HEK293 (cell line): ENCODE measurements around the gene STC2.

ENCODE experiments used
- CTCF ChIA-PET: fragments of 350-600 bp; formaldehyde crosslinking; extraction: SDS; loops from one replicate; lab custom pipeline; 2021; ENCODE audit warnings: antibody characterized with exemption; lab: Yijun Ruan, JAX
- POLR2A ChIA-PET: fragments of 300-600 bp; formaldehyde crosslinking; extraction: SDS; loops from one replicate; lab custom pipeline; 2020; ENCODE audit warnings: antibody characterized with exemption, inconsistent platforms; lab: Yijun Ruan, JAX
- H3K27ac ChIP-seq: fragments of 200-500 bp; sonication (Bioruptor generic); 2 replicates; pipeline ENCODE4 v1.5.1; 2014; ENCODE audit warnings: low read depth, low read length, control low read depth, inconsistent platforms; ENCODE audit errors: extremely low read depth
- H3K36me3 ChIP-seq, 2 experiments: fragments of 200-500 bp in 1 of 2; sonication (Bioruptor generic) in 1 of 2; 1 replicate in 1 of 2; 2 replicates in 1 of 2; pipeline ENCODE4 v1.5.1; 2014 to 2017; ENCODE audit warnings: inconsistent platforms in 2 of 2, low read length in 2 of 2; ENCODE audit not compliant: control insufficient read depth in 2 of 2, insufficient read depth in 1 of 2
- H3K4me1 ChIP-seq: fragments of 200-500 bp; sonication (Bioruptor generic); 2 replicates; pipeline ENCODE4 v1.5.1; 2014; ENCODE audit warnings: mild to moderate bottlenecking, low read length, inconsistent platforms; ENCODE audit not compliant: control insufficient read depth, insufficient read depth
- H3K4me3 ChIP-seq: 2 replicates; pipeline ENCODE4 v1.5.1; 2011; ENCODE audit warnings: low read depth, mild to moderate bottlenecking, control low read depth, low read length, moderate library complexity
- H3K9me3 ChIP-seq: fragments of 200-500 bp; sonication (Bioruptor generic); 2 replicates; pipeline ENCODE4 v1.5.1; 2014; ENCODE audit warnings: low read depth, low read length, inconsistent platforms; ENCODE audit not compliant: control insufficient read depth, insufficient read depth
- BCL11A ChIP-seq: fragments of 450-650 bp; formaldehyde crosslinking; IDR thresholded peaks from 2 replicates; pipeline ENCODE4 v1.5.1; 2016; ENCODE audit warnings: low read depth, missing biosample characterization, missing genetic modification characterization
- EGR2 ChIP-seq: fragments of 450-650 bp; formaldehyde crosslinking; IDR thresholded peaks from 2 replicates; pipeline ENCODE4 v1.5.1; 2016; ENCODE audit warnings: low read depth, missing biosample characterization, missing genetic modification characterization
- GFI1B ChIP-seq: fragments of 450-650 bp; formaldehyde crosslinking; IDR thresholded peaks from 2 replicates; pipeline ENCODE4 v1.5.1; 2016; ENCODE audit warnings: missing biosample characterization, missing genetic modification characterization
- KLF1 ChIP-seq: fragments of 450-650 bp; formaldehyde crosslinking; IDR thresholded peaks from 2 replicates; pipeline ENCODE4 v1.5.1; 2016; ENCODE audit warnings: missing biosample characterization, missing genetic modification characterization
- OVOL3 ChIP-seq: fragments of 450-650 bp; formaldehyde crosslinking; IDR thresholded peaks from 2 replicates; pipeline ENCODE4 v1.5.1; 2016; ENCODE audit warnings: missing biosample characterization, missing genetic modification characterization
- PRDM10 ChIP-seq: fragments of 450-650 bp; formaldehyde crosslinking; IDR thresholded peaks from 2 replicates; pipeline ENCODE4 v1.5.1; 2016; ENCODE audit warnings: missing biosample characterization, missing genetic modification characterization
- PRDM6 ChIP-seq: fragments of 450-650 bp; formaldehyde crosslinking; IDR thresholded peaks from 2 replicates; pipeline ENCODE4 v1.5.1; 2017; ENCODE audit warnings: missing biosample characterization, missing genetic modification characterization
- ZBTB1 ChIP-seq: fragments of 450-650 bp; formaldehyde crosslinking; IDR thresholded peaks from 2 replicates; pipeline ENCODE4 v1.5.1; 2016; ENCODE audit warnings: missing biosample characterization, missing genetic modification characterization
- ZBTB48 ChIP-seq: fragments of 450-650 bp; formaldehyde crosslinking; IDR thresholded peaks from 2 replicates; pipeline ENCODE4 v1.5.1; 2016; ENCODE audit warnings: missing biosample characterization, missing genetic modification characterization
- ZBTB6 ChIP-seq: fragments of 450-650 bp; formaldehyde crosslinking; IDR thresholded peaks from 2 replicates; pipeline ENCODE4 v1.5.1; 2017; ENCODE audit warnings: missing biosample characterization, missing genetic modification characterization
- ZEB2 ChIP-seq: fragments of 450-650 bp; formaldehyde crosslinking; IDR thresholded peaks from 2 replicates; pipeline ENCODE4 v1.5.1; 2016; ENCODE audit warnings: missing biosample characterization, missing genetic modification characterization
- ZNF184 ChIP-seq: fragments of 450-650 bp; IDR thresholded peaks from 2 replicates; pipeline ENCODE4 v1.5.1; 2018; ENCODE audit warnings: missing biosample characterization, mild to moderate bottlenecking, missing genetic modification characterization
- ZNF2 ChIP-seq: fragments of 450-650 bp; formaldehyde crosslinking; IDR thresholded peaks from 2 replicates; pipeline ENCODE4 v1.5.1; 2016; ENCODE audit warnings: missing biosample characterization, missing genetic modification characterization
- ZNF211 ChIP-seq: fragments of 450-650 bp; formaldehyde crosslinking; IDR thresholded peaks from 2 replicates; pipeline ENCODE4 v1.5.1; 2016; ENCODE audit warnings: low read depth, missing biosample characterization, missing genetic modification characterization
- ZNF341 ChIP-seq: fragments of 450-650 bp; formaldehyde crosslinking; IDR thresholded peaks from 2 replicates; pipeline ENCODE4; 2016; ENCODE audit warnings: low read depth, missing biosample characterization, missing genetic modification characterization
- ZNF404 ChIP-seq: fragments of 450-650 bp; formaldehyde crosslinking; IDR thresholded peaks from 2 replicates; pipeline ENCODE4 v1.5.1; 2017; ENCODE audit warnings: missing biosample characterization, missing genetic modification characterization
- ZNF449 ChIP-seq: fragments of 450-650 bp; formaldehyde crosslinking; IDR thresholded peaks from 2 replicates; pipeline ENCODE4 v1.5.1; 2017; ENCODE audit warnings: missing biosample characterization, mild to moderate bottlenecking, missing genetic modification characterization, moderate library complexity
- ZNF513 ChIP-seq: fragments of 450-650 bp; IDR thresholded peaks from 2 replicates; pipeline ENCODE4 v1.5.1; 2018; ENCODE audit warnings: missing biosample characterization, missing genetic modification characterization
- ZNF548 ChIP-seq: fragments of 450-650 bp; formaldehyde crosslinking; IDR thresholded peaks from 2 replicates; pipeline ENCODE4 v1.5.1; 2016; ENCODE audit warnings: missing biosample characterization, missing genetic modification characterization
- ZNF558 ChIP-seq: fragments of 450-650 bp; formaldehyde crosslinking; IDR thresholded peaks from 2 replicates; pipeline ENCODE4 v1.5.1; 2016; ENCODE audit warnings: missing biosample characterization, missing genetic modification characterization
- ZNF560 ChIP-seq: fragments of 450-650 bp; formaldehyde crosslinking; IDR thresholded peaks from 2 replicates; pipeline ENCODE4 v1.5.1; 2017; ENCODE audit warnings: missing biosample characterization, missing genetic modification characterization, borderline replicate concordance
- ZNF585B ChIP-seq: fragments of 450-650 bp; formaldehyde crosslinking; IDR thresholded peaks from 2 replicates; pipeline ENCODE4 v1.5.1; 2016; ENCODE audit warnings: missing biosample characterization, missing genetic modification characterization
- ZNF626 ChIP-seq: fragments of 450-650 bp; sonication (Bioruptor Pico); formaldehyde crosslinking; IDR thresholded peaks from 2 replicates; pipeline ENCODE4 v1.5.1; 2018; ENCODE audit warnings: missing biosample characterization, missing genetic modification characterization, inconsistent platforms
- ZNF654 ChIP-seq: fragments of 450-650 bp; formaldehyde crosslinking; IDR thresholded peaks from 2 replicates; pipeline ENCODE4 v1.5.1; 2016; ENCODE audit warnings: low read depth, missing biosample characterization, missing genetic modification characterization
- ZNF76 ChIP-seq: fragments of 450-650 bp; formaldehyde crosslinking; IDR thresholded peaks from 2 replicates; pipeline ENCODE4; 2016; ENCODE audit warnings: low read depth, missing biosample characterization, missing genetic modification characterization, borderline replicate concordance
- ZNF830 ChIP-seq: fragments of 450-650 bp; IDR thresholded peaks from 2 replicates; pipeline ENCODE4 v1.5.0; 2018; ENCODE audit warnings: missing biosample characterization, missing genetic modification characterization, low read depth, mild to moderate bottlenecking, moderate library complexity

STC2 gene

GRCh38 chr5:173333925-173334661, 5.9 kb upstream of the STC2 start (continued):
- TF ChIP-seq EGR2 (tag by site-specific recombination) (no peak), KLF1 (tag by site-specific recombination) (no peak), ZNF560 (tag by site-specific recombination) (no peak), ZNF2 (tag by site-specific recombination) (no peak), ZNF830 (no peak), ZBTB1 (no peak), BCL11A (tag by site-specific recombination) (no peak)
- TF ChIP-seq, all 188 proteins: peak for 2

- no peak overlapping the region for H3K27ac ChIP-seq
- ChIA-PET POLR2A (interaction anchor here (0.7 to 6.2 kb wide), 5 partner anchors 13 to 97 kb away, joined by 3 to 60 read pairs (median 3); partner anchors contain the start of gene NKX2-5), CTCF (interaction anchor here (0.6 to 7.8 kb wide), 20 partner anchors 12 to 624 kb away, joined by 3 to 212 read pairs (median 4); partner anchors contain the start of gene BNIP1)
- no peak for TF ChIP-seq PRDM6 (tag by site-specific recombination)
- TF ChIP-seq GFI1B (tag by site-specific recombination): no peak
- no peak for TF ChIP-seq OVOL3 (tag by site-specific recombination)
- TF ChIP-seq ZNF2 (tag by site-specific recombination): peak; percentile 68; the same call in 1 of the 2 replicates
- TF ChIP-seq ZNF341 (tag by site-specific recombination): no peak
- TF ChIP-seq ZNF449 (tag by site-specific recombination): no peak
- no peak for TF ChIP-seq ZBTB6 (tag by site-specific recombination)
- peak; percentile 63 for TF ChIP-seq KLF1 (tag by site-specific recombination)
- TF ChIP-seq ZNF211 (tag by site-specific recombination): no peak
- TF ChIP-seq ZNF585B (tag by site-specific recombination): no peak
- TF ChIP-seq ZEB2 (tag by site-specific recombination): peak; percentile 68
- no peak for TF ChIP-seq ZNF513
- peak; percentile 90 for TF ChIP-seq ZNF654 (tag by site-specific recombination)
- no peak for TF ChIP-seq ZBTB48
- no peak for TF ChIP-seq ZNF404
- TF ChIP-seq ZNF548 (tag by site-specific recombination): no peak
- no peak for TF ChIP-seq ZNF184 (tag by site-specific recombination)
- no peak for TF ChIP-seq ZNF76 (tag by site-specific recombination)
- no peak for TF ChIP-seq ZNF626 (tag by site-specific recombination)
- TF ChIP-seq PRDM10 (tag by site-specific recombination): no peak
- TF ChIP-seq ZNF558 (tag by site-specific recombination): no peak
- TF ChIP-seq BCL11A (tag by site-specific recombination): peak; percentile 46; the same call in 1 of the 2 replicates
These were observed 3.8 kb upstream of the STC2 start for GRCh38 chr5:173331956-173332479.

More at GRCh38 chr5:173331956-173332479, 3.8 kb upstream of the STC2 start:
- Histone ChIP-seq H3K4me3 (no peak overlapping the region), H3K4me1 (no peaks in the 10 kb centered on the region), H3K36me3 (no peaks in the 10 kb centered on the region), H3K9me3 (no peaks in the 10 kb centered on the region)
